ENCODE data around the gene B4GALNT1. TPM values are rescaled to one million over a fixed set of nuclear protein-coding genes. Genes with fewer than 3 reads are reported as not detected.

The B4GALNT1 gene
- total RNA-seq = 0.48 TPM in 1 of 2 replicates, not detected in the other

GRCh38 chr12:57632958-57633840, at the start of gene B4GALNT1:
B4GALNT1 (minus strand) TSS chr12:57633201; CDS start chr12:57632132, 1,069 bp downstream.

GRCh38 chr12:57611108-57611826, 21.7 kb downstream of the B4GALNT1 start, which contains the start of gene ARHGEF25:
ARHGEF25 (plus strand) TSS chr12:57611435; CDS start chr12:57611895, 460 bp downstream.

DNA sequence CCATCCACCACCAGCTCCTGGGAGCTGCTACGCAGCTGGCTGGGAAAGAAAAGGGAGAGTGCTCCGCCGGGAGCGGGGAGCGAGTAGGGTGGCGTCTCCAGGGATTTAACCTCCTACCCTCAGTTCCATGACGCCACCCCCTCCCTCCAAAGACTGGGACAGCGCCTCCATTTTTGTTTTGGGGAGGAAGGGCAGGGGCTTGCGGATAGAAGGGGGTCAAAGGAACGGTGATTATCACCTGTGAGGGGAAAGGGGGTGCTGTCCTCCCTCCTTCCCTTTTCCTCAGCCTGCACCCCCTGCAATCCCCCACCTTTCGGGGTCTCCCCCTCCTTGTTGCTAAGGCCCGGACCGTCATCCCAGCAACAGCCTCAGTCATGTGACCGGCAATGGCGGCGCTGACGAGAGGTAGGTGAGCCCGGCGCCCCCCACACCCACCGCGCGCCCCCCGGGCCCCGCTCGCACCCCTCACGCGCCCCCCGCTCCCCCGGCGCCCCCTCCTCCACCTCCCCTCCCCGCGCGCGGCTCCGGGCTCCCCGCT, 28.5 kb downstream of the B4GALNT1 start, which contains the start of gene DTX3:
TSS of gene DTX3 (plus strand) at position 371 of the 538 bp plus-strand sequence. CDS start 1,694 bp downstream, outside the sequence.

DNA sequence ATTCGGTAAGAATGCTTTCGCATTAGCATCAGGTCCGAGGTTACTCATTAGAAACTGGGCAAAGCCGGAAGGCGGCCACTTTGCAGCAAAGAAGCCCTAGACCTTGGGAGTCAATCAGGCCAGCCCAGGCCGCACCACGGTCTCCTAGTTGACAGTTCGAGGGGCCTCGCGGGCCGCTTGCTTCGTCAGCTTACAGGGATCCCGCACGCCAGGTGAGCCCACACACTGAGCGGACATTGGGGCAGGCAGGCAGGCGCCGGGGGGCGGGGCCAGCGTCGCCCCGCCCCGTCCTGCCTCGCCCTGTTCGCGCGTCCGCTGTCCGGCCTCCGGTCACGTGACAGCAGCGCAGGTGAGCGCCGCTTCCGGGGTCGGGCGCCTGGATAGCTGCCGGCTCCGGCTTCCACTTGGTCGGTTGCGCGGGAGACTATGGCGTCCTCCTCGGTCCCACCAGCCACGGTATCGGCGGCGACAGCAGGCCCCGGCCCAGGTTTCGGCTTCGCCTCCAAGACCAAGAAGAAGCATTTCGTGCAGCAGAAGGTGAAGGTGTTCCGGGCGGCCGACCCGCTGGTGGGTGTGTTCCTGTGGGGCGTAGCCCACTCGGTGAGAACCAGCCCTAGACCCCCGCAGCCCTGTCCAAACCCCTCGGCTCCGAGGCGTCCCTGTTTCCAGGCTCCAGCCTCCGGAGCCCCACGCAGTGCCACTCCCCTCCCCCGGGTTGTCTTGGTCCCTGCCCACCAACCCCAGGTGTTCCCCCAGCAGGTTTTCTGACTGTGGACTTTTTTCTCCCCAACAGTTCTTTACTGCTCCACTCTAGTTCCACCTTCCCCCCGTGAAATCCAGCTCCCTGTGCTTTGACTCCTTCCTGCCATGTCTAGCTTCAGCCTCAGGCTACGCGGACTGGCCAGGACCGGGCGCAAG, 41.9 kb downstream of the B4GALNT1 start, which contains the start of gene PIP4K2C:
TSS of gene PIP4K2C (plus strand) at position 329 of the 918 bp plus-strand sequence. CDS start at position 427, 98 bp downstream.

Other genes with a start within 250 kb of the B4GALNT1 start
- gene R3HDM2, start 202.2 kb downstream of the B4GALNT1 start, total RNA-seq = 6.7 and 12.6 TPM in 2 replicates
- gene INHBC, start 198.4 kb downstream of the B4GALNT1 start, total RNA-seq = not detected in 2 replicates
- gene INHBE, start 177.9 kb downstream of the B4GALNT1 start, total RNA-seq = 0.96 and 1.3 TPM in 2 replicates
- under 0.01 TPM in 1 of 2 replicates, not detected in the other for gene GLI1, start 173.4 kb downstream of the B4GALNT1 start, total RNA-seq
- gene ARHGAP9, start 153.3 kb downstream of the B4GALNT1 start, total RNA-seq = not detected in 2 replicates
- gene MARS1, start 145.1 kb downstream of the B4GALNT1 start, total RNA-seq = 191 and 216 TPM in 2 replicates
- gene DDIT3, start 112.7 kb downstream of the B4GALNT1 start, total RNA-seq = 75.9 and 79.7 TPM in 2 replicates
- gene MBD6, start 110.4 kb downstream of the B4GALNT1 start, total RNA-seq = 4.5 and 6.0 TPM in 2 replicates
- gene DCTN2, start 86.0 kb downstream of the B4GALNT1 start, total RNA-seq = 77.6 and 95.4 TPM in 2 replicates
- gene KIF5A, start 83.2 kb downstream of the B4GALNT1 start, total RNA-seq = under 0.01 TPM in 1 of 2 replicates, not detected in the other
- 47.5 and 52.2 TPM in 2 replicates for gene PIP4K2C, start 42.0 kb downstream of the B4GALNT1 start, total RNA-seq
- gene DTX3, start 28.4 kb downstream of the B4GALNT1 start, total RNA-seq = 2.1 and 7.0 TPM in 2 replicates
- gene ARHGEF25, start 21.8 kb downstream of the B4GALNT1 start, total RNA-seq = 1.9 and 2.2 TPM in 2 replicates
- gene OS9, start 60.9 kb upstream of the B4GALNT1 start, total RNA-seq = 126 and 136 TPM in 2 replicates
- gene AGAP2, start 105.5 kb upstream of the B4GALNT1 start, total RNA-seq = under 0.01 and 0.21 TPM in 2 replicates
- gene TSPAN31, start 111.8 kb upstream of the B4GALNT1 start, total RNA-seq = 82.2 and 98.0 TPM in 2 replicates
- 128 and 199 TPM in 2 replicates for gene CDK4, start 119.1 kb upstream of the B4GALNT1 start, total RNA-seq
- 7.7 and 11.1 TPM in 2 replicates for gene MARCHF9, start 121.9 kb upstream of the B4GALNT1 start, total RNA-seq
- 3.2 and 6.5 TPM in 2 replicates for gene CYP27B1, start 133.9 kb upstream of the B4GALNT1 start, total RNA-seq
- 5.5 and 13.3 TPM in 2 replicates for gene METTL1, start 138.9 kb upstream of the B4GALNT1 start, total RNA-seq
- 3.6 and 10.4 TPM in 2 replicates for gene EEF1AKMT3, start 139.4 kb upstream of the B4GALNT1 start, total RNA-seq
- gene TSFM, start 149.6 kb upstream of the B4GALNT1 start, total RNA-seq = 15.3 and 23.6 TPM in 2 replicates
- 0.43 and 1.7 TPM in 2 replicates for gene AVIL, start 185.5 kb upstream of the B4GALNT1 start, total RNA-seq
- gene CTDSP2, start 213.5 kb upstream of the B4GALNT1 start, total RNA-seq = 18.3 and 35.0 TPM in 2 replicates

Data from tracheal epithelial cell (primary cell).